Tibial artery (tissue), 4 donors: ENCODE data around the gene CAMTA1.

Source experiments
- DNase-seq, 2 donors: peaks; one replicate each; pipeline ENCODE4 v3.0.0-alpha.2; 2019
- H3K27ac ChIP-seq, 2 donors: fragments of 200-600 bp; sonication (generic) in 1 of 2; 1 replicate in 1 of 2; 2 replicates in 1 of 2; pipeline ENCODE4 v1.5.1; 2018 to 2019; ENCODE audit warnings: mild to moderate bottlenecking in 1 of 2
- H3K27me3 ChIP-seq, 2 donors: fragments of 200-600 bp; sonication (generic) in 1 of 2; one replicate each; pipeline versions ENCODE4 v1.5.1 to v1.6.0; 2016 to 2019
- H3K36me3 ChIP-seq, 3 donors: fragments of 200-600 bp; sonication (generic) in 2 of 3; one replicate each; pipeline ENCODE4 v1.5.1; 2016 to 2019; ENCODE audit warnings: mild to moderate bottlenecking in 2 of 3
- H3K4me1 ChIP-seq, 4 donors: fragments of 200-600 bp; sonication (generic) in 2 of 4; 1 replicate in 3 of 4; 2 replicates in 1 of 4; pipeline ENCODE4 v1.5.1; 2016 to 2019
- H3K4me3 ChIP-seq, 2 donors: fragments of 200-600 bp; sonication (generic) in 1 of 2; 1 replicate in 1 of 2; 2 replicates in 1 of 2; pipeline ENCODE4 v1.5.1; 2018 to 2019; ENCODE audit warnings: mild to moderate bottlenecking in 2 of 2
- H3K9me3 ChIP-seq, 3 donors: fragments of 200-600 bp; sonication (generic) in 1 of 3; one replicate each; pipeline ENCODE4 v1.5.1; 2016 to 2019
- intact Hi-C: fragments of 100-400 bp; cut with DNase I; formaldehyde crosslinking; loops from one replicate; pipeline ENCODE4 v1.15.0; 2023; ENCODE audit warnings: low total_unique reads
- TF ChIP-seq, protein P1 (sequence below), 2 experiments: fragments of 200-600 bp in 1 of 2; fragments of 450-650 bp in 1 of 2; IDR thresholded peaks; one replicate each; pipeline ENCODE4 v1.5.1; 2017 to 2019; ENCODE audit warnings: antibody characterized with exemption in 2 of 2, mild to moderate bottlenecking in 1 of 2, moderate library complexity in 1 of 2

The CAMTA1 gene

DNA sequence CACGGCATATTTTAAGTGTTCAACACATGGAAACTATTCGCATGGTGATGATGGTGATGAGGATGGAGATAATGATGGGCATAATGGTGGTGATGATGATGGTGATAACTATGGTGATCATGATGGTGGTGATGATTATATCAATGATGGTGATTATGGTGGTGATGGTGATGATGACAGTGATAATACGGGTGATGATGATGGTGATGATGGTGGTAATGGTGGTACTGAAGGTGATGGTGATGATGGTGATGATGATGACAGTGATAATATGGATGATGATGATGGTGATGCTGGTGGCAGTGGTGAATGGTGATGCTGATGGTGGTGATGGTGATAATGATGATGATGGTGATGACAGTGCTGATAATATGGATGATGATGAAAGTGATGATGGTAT, 644.0 kb downstream of the CAMTA1 start:
- Histone ChIP-seq H3K4me1 (no peaks in the 10 kb centered on the region), H3K9me3 (no peaks in the 10 kb centered on the region), H3K27ac (no peak overlapping the region), H3K27me3 (peaks cover 0 to 25% of the 10 kb centered on the region in 2 donors), H3K4me3 (no peak overlapping the region), H3K36me3 (no peaks in the 10 kb centered on the region)
- TF ChIP-seq, protein P1, sequence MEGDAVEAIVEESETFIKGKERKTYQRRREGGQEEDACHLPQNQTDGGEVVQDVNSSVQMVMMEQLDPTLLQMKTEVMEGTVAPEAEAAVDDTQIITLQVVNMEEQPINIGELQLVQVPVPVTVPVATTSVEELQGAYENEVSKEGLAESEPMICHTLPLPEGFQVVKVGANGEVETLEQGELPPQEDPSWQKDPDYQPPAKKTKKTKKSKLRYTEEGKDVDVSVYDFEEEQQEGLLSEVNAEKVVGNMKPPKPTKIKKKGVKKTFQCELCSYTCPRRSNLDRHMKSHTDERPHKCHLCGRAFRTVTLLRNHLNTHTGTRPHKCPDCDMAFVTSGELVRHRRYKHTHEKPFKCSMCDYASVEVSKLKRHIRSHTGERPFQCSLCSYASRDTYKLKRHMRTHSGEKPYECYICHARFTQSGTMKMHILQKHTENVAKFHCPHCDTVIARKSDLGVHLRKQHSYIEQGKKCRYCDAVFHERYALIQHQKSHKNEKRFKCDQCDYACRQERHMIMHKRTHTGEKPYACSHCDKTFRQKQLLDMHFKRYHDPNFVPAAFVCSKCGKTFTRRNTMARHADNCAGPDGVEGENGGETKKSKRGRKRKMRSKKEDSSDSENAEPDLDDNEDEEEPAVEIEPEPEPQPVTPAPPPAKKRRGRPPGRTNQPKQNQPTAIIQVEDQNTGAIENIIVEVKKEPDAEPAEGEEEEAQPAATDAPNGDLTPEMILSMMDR (IDR thresholded peaks at IDR 0.05) = no peak
- no peak for DNase-seq
- intact Hi-C loops = no loop called here

DNA sequence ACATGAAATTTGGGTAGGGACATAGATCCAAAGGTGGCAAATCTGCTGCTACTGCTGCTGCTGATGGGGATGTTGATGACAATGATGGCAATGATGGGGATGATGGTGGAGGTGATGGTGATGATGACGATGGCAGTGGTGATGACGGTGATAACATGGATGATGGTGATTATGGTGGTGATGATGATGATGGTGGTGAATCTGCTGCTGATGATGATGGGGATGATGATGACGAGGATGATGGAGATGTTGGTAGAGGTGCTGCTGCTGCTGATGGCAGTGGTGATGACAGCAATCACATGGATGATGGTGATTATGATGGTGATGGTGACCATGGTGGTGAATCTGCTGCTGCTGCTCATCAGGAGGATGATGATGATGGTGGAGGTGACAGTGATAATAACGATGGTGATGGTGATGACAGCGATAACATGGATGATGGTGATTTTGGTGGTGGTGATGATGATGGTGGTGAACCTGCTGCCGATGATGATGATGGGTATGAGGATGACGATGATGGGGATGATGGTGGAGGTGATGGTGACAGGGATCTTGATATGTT, 644.9 kb downstream of the CAMTA1 start:
- Histone ChIP-seq H3K27me3 (peaks cover 0 to 25% of the 10 kb centered on the region in 2 donors), H3K4me3 (no peak overlapping the region), H3K9me3 (no peaks in the 10 kb centered on the region), H3K27ac (no peak overlapping the region), H3K4me1 (no peaks in the 10 kb centered on the region), H3K36me3 (no peaks in the 10 kb centered on the region)
- DNase-seq = no peak
- intact Hi-C loops = no loop called here
- TF ChIP-seq, protein P1 (IDR thresholded peaks at IDR 0.05) = no peak

DNA sequence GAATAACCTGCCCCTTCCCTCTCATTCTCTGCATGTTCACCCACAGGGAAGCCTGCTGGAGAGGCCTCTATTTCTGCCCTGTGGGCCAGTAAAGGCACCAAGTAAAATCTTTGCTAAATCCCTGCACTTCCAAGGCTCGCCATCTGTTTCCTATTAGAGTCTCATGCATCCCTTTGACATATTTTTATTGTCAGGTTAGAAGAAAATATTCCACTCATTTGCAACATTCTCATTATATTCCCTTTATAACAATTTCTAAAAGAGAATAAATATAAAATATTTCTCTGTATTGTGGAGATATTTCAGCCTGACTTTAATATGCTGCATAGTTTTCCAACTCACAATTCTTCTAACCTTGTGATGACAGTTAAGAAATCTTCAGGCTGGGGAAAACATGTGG, 645.4 kb downstream of the CAMTA1 start:
- no peaks in the 10 kb centered on the region for H3K36me3 ChIP-seq
- DNase-seq = no peak
- H3K4me3 ChIP-seq = no peak overlapping the region
- H3K4me1 ChIP-seq = no peaks in the 10 kb centered on the region
- H3K27me3 ChIP-seq = peaks cover 0 to 25% of the 10 kb centered on the region in 2 donors
- H3K27ac ChIP-seq = no peak overlapping the region
- intact Hi-C loops = no loop called here
- TF ChIP-seq, protein P1 (IDR thresholded peaks at IDR 0.05) = no peak
- H3K9me3 ChIP-seq = no peaks in the 10 kb centered on the region

DNA sequence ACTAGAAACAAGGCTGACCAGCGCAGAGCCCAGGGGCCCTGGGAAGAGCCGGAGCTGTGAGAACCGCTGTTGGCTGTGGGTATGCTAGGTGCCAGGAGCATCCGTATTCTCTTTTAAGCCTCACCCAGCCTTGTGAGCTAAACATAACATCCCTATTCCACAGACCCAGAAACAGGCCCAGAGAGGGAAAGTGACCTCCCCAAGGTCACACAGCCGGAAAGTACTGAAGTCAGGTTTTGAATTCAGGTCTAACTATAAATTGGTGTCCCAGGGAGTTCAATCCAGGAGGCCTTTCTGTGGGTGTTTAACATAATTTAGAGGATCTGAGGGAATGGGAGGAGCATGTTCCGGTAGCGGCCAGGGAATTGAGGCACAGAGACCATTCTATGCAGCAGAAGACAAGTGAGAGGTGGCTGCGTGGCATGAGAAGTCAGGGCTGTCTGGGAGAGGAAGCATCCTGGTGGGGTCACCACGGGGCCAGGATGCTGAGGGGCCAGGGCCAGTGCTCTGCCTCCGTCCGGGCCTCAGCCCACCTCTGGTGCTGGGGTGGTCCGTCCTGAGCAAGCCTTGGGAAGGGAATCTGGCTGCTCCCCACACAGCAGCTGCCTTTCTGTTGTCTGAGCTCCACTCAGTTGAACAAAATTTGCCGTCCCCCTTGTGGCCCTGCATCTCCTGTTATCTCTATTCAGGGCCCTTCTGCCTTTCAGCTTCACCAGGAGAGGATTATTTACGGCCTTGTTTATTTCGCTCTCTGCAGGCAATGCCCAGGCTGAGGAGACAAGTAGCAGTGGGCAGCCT, 647.0 kb downstream of the CAMTA1 start:
- H3K4me3 ChIP-seq = no peak overlapping the region
- TF ChIP-seq, protein P1 (IDR thresholded peaks at IDR 0.05) = no peak
- no peaks in the 10 kb centered on the region for H3K4me1 ChIP-seq
- peaks cover 0 to 25% of the 10 kb centered on the region in 2 donors for H3K27me3 ChIP-seq
- H3K36me3 ChIP-seq = no peaks in the 10 kb centered on the region
- H3K9me3 ChIP-seq = no peaks in the 10 kb centered on the region
- intact Hi-C loops = no loop called here
- no peak overlapping the region for H3K27ac ChIP-seq
- DNase-seq = no peak

DNA sequence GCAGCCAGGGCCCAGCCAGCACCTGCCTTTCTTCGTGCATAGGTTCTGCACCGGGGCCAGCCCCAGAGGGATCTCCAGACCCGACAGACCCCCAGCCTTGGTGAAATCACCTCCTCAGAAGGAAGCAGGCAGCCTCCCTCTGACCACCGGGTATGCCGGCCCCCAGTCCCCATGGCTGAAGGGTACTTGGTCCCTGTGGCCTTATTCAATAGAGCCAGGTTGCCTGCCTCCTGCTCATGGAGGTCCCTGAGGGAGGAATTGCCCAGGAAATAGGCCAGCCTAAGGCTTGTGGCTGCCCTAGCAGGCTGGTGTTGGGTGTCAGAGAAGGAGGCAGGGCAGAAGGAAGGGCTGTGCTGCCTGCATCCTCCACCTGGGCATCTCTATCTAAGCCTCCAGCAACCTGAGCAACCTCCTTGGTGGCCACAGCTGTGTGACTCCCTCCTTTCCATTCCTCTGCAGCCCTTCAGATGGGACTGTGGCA, 647.7 kb downstream of the CAMTA1 start:
- TF ChIP-seq, protein P1 (IDR thresholded peaks at IDR 0.05) = no peak
- no peak for DNase-seq
- Histone ChIP-seq H3K4me1 (no peaks in the 10 kb centered on the region), H3K9me3 (no peaks in the 10 kb centered on the region), H3K4me3 (no peak overlapping the region), H3K27me3 (peaks cover 0 to 24% of the 10 kb centered on the region in 2 donors), H3K27ac (no peak overlapping the region), H3K36me3 (no peaks in the 10 kb centered on the region)
- intact Hi-C loops = no loop called here
